HepG2 (cell line): ENCODE measurements around the gene ST8SIA6. TPM values are rescaled to one million over a fixed set of nuclear protein-coding genes. Genes with fewer than 3 reads are reported as not detected.
A peak's percentile ranks its signal among the peaks of the same experiment; 100 is the strongest.

Source experiments
- ATAC-seq: fragments of 200-7000 bp; cut with Tn5 transposase; 3 replicates; pipeline ENCODE4 v1.9.1; 2020; ENCODE audit warnings: mild to moderate bottlenecking, moderate library complexity
- BruUV-seq: library from RNA; stranded (reverse); fragments of 400-500 nt; replicated peaks from 2 replicates; lab custom pipeline; 2021; lab: Mats Ljungman, UMichigan
- CTCF ChIA-PET: fragments of 300-600 bp; formaldehyde crosslinking; extraction: SDS; loops from one replicate; lab custom pipeline; 2021; ENCODE audit warnings: low total read pairs, inconsistent platforms, low intra/inter-chr PET ratio; lab: Yijun Ruan, JAX
- POLR2A ChIA-PET: fragments of 350-600 bp; sonication (Branson Sonifier 250); formaldehyde crosslinking; loops from one replicate; lab custom pipeline; 2020; ENCODE audit warnings: antibody characterized with exemption, inconsistent platforms; lab: Yijun Ruan, JAX
- DNase-seq: peaks from one replicate; pipeline ENCODE4 v3.0.0-alpha.2; 2015; ENCODE audit warnings: low spot score
- FAIRE-seq: peaks from 3 replicates; lab custom pipeline; 2011; peaks lifted over from hg19 to GRCh38; lab: Jason Lieb, UNC
- H2AFZ ChIP-seq: one replicate; pipeline ENCODE4 v1.6.1; 2011; ENCODE audit warnings: low read length, inconsistent platforms
- H3K27ac ChIP-seq: fragments of 300-600 bp; 3 replicates; pipeline ENCODE4 v1.8.0; 2011; ENCODE audit warnings: mixed run types, mild to moderate bottlenecking, mixed read lengths, low read length, inconsistent platforms; ENCODE audit not compliant: insufficient read depth; ENCODE audit errors: extremely low read length
- H3K27me3 ChIP-seq, 2 experiments: fragments of 200-600 bp in 1 of 2; 2 replicates in 1 of 2; 3 replicates in 1 of 2; pipeline versions ENCODE4 v1.6.0 to v1.8.0; 2011; ENCODE audit warnings: low read length in 2 of 2, mild to moderate bottlenecking in 2 of 2, moderate library complexity in 2 of 2, inconsistent platforms in 1 of 2; ENCODE audit not compliant: insufficient read depth in 2 of 2, control insufficient read depth in 1 of 2
- H3K36me3 ChIP-seq, 2 experiments: fragments of 200-600 bp in 1 of 2; replicated peaks in 1 of 2; 2 replicates in 1 of 2; 3 replicates in 1 of 2; pipeline versions ENCODE4 v1.5.1 to v1.8.0; 2011; ENCODE audit warnings: low read length in 2 of 2, inconsistent platforms in 1 of 2; ENCODE audit not compliant: insufficient read depth in 2 of 2, control insufficient read depth in 1 of 2
- H3K4me1 ChIP-seq: 2 replicates; pipeline ENCODE4 v1.5.1; 2012; ENCODE audit warnings: low read length, inconsistent platforms; ENCODE audit not compliant: insufficient read depth
- H3K4me2 ChIP-seq: 2 replicates; pipeline ENCODE4 v1.6.0; 2011; ENCODE audit warnings: low read depth, low read length, inconsistent platforms
- H3K4me3 ChIP-seq, 3 experiments: fragments of 200-600 bp in 1 of 3; sonication (generic), shearing (Covaris generic) in 1 of 3; replicated peaks in 1 of 3; 2 replicates each; pipeline ENCODE4 v1.5.1; 2011 to 2016; ENCODE audit warnings: low read length in 3 of 3, inconsistent platforms in 2 of 3, low read depth in 2 of 3, mild to moderate bottlenecking in 2 of 3, control low read depth in 1 of 3, mixed read lengths in 1 of 3; ENCODE audit not compliant: insufficient read depth in 1 of 3
- H3K79me2 ChIP-seq: one replicate; pipeline ENCODE4 v1.6.1; 2011; ENCODE audit warnings: low read length, inconsistent platforms; ENCODE audit not compliant: insufficient read depth
- H3K9ac ChIP-seq: 2 replicates; pipeline ENCODE4 v1.6.0; 2011; ENCODE audit warnings: mild to moderate bottlenecking, low read depth, low read length, inconsistent platforms; ENCODE audit not compliant: insufficient read depth
- H3K9me3 ChIP-seq: 2 replicates; pipeline ENCODE4 v1.5.1; 2012; ENCODE audit warnings: mild to moderate bottlenecking, low read length
- H4K20me1 ChIP-seq: 2 replicates; pipeline ENCODE4 v1.6.0; 2011; ENCODE audit warnings: inconsistent platforms, mild to moderate bottlenecking, low read length, moderate library complexity; ENCODE audit not compliant: insufficient read depth
- HNRNPL ChIP-seq: fragments of 200-400 bp; formaldehyde crosslinking; IDR thresholded peaks from 2 replicates; pipeline ENCODE4 v1.6.1; 2017; ENCODE audit warnings: mild to moderate bottlenecking, low read depth, low read length
- TEAD3 ChIP-seq: optimal IDR thresholded peaks from 2 replicates; pipeline ENCODE3; 2016; ENCODE audit warnings: borderline replicate concordance
- WGBS: methylation state at CpG from one replicate; pipeline ENCODE4 v1.1.6; 2017; ENCODE audit warnings: low lambda C conversion rate; 5-methylcytosine and 5-hydroxymethylcytosine counted together
- in situ Hi-C: cut with HindIII; loops from 2 replicates; pipeline ENCODE4 v1.10.0; 2017; ENCODE audit warnings: low pct_unique_long_range_greater_than_20kb; ENCODE audit not compliant: extremely low pct_ligation_motif_present
- intact Hi-C: fragments of 100-400 bp; cut with micrococcal nuclease; formaldehyde crosslinking; loops from one replicate; pipeline ENCODE4 v1.10.0; 2022; ENCODE audit not compliant: unreplicated experiment
- polyA plus RNA-seq, 8 experiments: library from polyadenylated mRNA; depleted of rRNA in 3 of 8; stranded (reverse) in 7 of 8; unstranded in 1 of 8; fragments of >200 nt; fragmentation: Illumina TruSeq in 4 of 8; extraction: Trizol in 4 of 8; gene quantifications; 2 replicates each; pipeline versions ENCODE4 v1.2.1 to v1.2.3, GENCODE V29; 2011 to 2016; ENCODE audit warnings: low read depth in 4 of 8, missing spikeins in 1 of 8, mixed read lengths in 1 of 8; ENCODE audit not compliant: insufficient read depth in 1 of 8
- total RNA-seq, 5 experiments: library from RNA; depleted of rRNA; stranded (reverse); fragments of >200 nt; fragmentation: Illumina TruSeq; extraction: Trizol; gene quantifications; 2 replicates each; pipeline ENCODE4 v1.2.3, GENCODE V29; 2016; ENCODE audit warnings: low read depth in 1 of 5
- TF ChIP-seq, protein P1 (sequence below): sonication (generic); formaldehyde crosslinking; conservative IDR thresholded peaks from 2 replicates; pipeline ENCODE4 v1.4.0; 2020; ENCODE audit warnings: mild to moderate bottlenecking, missing genetic modification reagents, moderate library complexity

ST8SIA6 gene
- total and polyA plus RNA-seq, 2 of the 13 experiments (the other 11 are each of a cell fraction or from before 2014, with no cell fraction given): not detected

DNA sequence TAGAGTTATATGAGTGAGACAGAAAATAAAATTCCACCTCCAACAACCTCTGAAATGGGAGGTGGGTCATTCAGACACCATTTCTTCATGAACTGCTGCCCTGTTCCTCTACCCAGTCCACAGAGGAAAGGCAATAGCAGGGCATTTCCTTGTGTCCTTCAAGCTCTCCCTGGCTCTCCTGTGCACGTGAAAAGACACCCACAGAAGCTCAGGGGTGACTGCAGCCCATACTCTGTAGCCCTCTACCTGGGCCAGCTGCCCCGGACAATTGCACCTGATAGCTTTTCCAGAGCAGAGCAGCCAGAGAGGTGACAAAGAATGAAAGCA lies 10.0 kb downstream of the ST8SIA6 start:
- no peak overlapping the region for H2AFZ ChIP-seq
- TF ChIP-seq, protein P1, sequence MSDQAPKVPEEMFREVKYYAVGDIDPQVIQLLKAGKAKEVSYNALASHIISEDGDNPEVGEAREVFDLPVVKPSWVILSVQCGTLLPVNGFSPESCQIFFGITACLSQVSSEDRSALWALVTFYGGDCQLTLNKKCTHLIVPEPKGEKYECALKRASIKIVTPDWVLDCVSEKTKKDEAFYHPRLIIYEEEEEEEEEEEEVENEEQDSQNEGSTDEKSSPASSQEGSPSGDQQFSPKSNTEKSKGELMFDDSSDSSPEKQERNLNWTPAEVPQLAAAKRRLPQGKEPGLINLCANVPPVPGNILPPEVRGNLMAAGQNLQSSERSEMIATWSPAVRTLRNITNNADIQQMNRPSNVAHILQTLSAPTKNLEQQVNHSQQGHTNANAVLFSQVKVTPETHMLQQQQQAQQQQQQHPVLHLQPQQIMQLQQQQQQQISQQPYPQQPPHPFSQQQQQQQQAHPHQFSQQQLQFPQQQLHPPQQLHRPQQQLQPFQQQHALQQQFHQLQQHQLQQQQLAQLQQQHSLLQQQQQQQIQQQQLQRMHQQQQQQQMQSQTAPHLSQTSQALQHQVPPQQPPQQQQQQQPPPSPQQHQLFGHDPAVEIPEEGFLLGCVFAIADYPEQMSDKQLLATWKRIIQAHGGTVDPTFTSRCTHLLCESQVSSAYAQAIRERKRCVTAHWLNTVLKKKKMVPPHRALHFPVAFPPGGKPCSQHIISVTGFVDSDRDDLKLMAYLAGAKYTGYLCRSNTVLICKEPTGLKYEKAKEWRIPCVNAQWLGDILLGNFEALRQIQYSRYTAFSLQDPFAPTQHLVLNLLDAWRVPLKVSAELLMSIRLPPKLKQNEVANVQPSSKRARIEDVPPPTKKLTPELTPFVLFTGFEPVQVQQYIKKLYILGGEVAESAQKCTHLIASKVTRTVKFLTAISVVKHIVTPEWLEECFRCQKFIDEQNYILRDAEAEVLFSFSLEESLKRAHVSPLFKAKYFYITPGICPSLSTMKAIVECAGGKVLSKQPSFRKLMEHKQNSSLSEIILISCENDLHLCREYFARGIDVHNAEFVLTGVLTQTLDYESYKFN (CRISPR knock-in tag): no peak
- TF ChIP-seq HNRNPL (no peak), TEAD3 (CRISPR knock-in tag) (no peak)
- peaks cover 8% of the 10 kb centered on the region for H3K9me3 ChIP-seq
- ChIA-PET POLR2A (no interaction called here), CTCF (no interaction called here)
- no peak for DNase-seq
- peaks cover 0 to 10% of the 10 kb centered on the region in 2 experiments; a peak in 2 of 5 replicates for H3K27me3 ChIP-seq
- in situ Hi-C loops (loop anchor here (25.0 kb wide), 1 partner anchor 607 kb away; no protein-coding TSS in a partner anchor), intact Hi-C loops (no loop called here)
- H3K4me3 ChIP-seq: no peak overlapping the region
- ATAC-seq: no peak
- peaks cover 29% of the 10 kb centered on the region for H3K4me1 ChIP-seq
- H3K4me2 ChIP-seq: peak overlapping the region; percentile 19; the same call in 1 of the 2 replicates
- no peaks in the 10 kb centered on the region for H3K79me2 ChIP-seq
- FAIRE-seq: no peak
- H3K36me3 ChIP-seq: no peaks in the 10 kb centered on the region
- 0% methylated on average over 2 of the region's 2 CpGs for WGBS
- H3K27ac ChIP-seq: no peak overlapping the region
- BruUV-seq: no TSS peak
- H4K20me1 ChIP-seq: no peaks in the 10 kb centered on the region
- H3K9ac ChIP-seq: no peak overlapping the region
